NCI-H2029 (cell line): Measurements from ENCODE around the gene RPL31.

Source experiments
- DNase-seq: peaks from one replicate; lab custom pipeline; 2025; lab: John Stamatoyannopoulos, UW

The RPL31 gene

DNA sequence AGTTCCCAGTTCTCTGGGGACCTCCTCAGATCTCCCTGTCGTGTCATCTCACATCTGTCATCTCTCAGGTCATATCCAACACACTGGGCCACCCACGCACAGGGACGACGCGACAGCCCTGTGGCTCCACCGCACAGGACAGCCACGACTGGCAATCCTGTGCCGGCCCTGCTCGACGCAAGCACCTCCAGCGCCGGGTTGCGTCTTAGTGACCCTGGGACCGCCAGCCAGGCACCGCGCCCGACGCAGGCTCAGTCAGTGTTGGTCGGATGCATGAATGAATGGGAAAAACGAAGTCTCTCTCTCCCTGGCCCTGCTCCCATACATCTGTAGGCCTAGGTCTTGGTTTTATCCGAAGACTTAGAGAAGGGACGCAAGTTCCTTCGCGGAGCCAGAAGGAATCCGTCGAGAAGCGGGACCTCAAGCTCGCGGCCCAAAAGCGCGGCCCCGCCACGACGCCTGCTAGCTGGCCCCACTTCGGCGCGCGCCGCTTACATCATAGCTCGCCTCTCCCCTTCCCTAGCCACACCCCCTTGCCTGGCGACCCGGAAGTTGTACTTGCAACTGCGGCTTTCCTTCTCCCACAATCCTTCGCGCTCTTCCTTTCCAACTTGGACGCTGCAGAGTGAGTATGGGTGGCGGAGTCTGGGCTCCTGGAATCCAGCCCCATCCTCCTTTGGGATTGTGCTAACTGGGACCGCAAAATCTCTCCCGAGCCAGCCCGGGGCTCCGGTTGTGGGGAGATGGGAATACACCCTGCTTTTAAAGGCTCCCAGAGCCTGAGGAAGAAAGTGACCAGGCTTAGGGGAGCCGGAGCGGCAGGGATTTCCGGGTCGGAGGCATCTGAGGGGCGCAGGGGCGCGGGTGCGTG is at the start of gene RPL31:
RPL31 (plus strand) TSS at position 599 of the 871 bp plus-strand sequence. CDS start 413 bp downstream, outside the sequence.
- peak; percentile 92 for DNase-seq

DNA sequence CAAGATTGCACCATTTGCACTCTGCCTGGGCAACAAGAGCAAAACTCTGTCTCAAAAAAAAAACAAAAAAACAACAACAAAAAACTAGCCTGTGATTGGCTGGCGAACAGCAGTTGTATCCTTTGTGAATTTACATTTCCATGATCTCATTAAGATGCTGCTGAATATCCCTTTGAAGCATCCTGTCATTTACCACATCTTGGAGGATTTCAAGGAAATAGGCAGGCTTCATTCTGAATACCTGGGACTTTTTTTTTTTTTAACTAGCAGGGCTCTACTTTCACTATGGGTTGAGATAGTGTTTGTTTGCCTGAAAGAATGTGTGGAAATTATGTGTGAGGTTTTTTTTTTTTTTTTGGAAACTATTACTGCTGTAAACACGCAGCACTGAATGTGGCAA is 49.6 kb upstream of the RPL31 start:
- DNase-seq, result no peak

DNA sequence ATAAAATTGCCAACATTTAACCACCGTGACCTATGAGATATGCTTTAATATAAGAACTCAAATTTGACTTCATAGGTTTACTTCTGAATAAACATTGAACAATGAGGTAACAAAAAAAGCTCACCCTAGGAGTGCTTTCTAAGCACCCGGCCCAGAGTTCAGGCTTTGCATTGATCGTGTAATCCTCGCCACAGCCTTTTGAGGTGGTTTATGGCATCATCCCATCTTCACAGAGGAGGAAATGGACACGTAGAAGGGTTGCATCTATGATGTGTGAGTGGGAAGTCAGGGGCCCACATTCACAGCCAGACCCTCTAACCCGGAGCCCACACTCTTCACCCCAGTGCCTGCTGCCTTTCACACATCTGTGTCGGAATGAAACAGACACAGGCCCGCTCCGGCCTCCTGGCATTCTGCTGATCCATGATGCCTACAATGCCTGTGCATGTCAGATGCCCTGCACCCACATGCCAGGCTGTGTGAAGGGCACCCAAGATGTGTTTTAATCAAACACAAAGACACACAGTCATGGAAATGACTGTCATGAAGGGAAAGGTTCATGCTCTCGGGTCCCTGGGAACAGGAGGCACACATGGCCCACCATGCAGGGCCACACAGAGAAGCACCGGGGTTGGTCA is 48.6 kb upstream of the RPL31 start:
- no peak for DNase-seq

DNA sequence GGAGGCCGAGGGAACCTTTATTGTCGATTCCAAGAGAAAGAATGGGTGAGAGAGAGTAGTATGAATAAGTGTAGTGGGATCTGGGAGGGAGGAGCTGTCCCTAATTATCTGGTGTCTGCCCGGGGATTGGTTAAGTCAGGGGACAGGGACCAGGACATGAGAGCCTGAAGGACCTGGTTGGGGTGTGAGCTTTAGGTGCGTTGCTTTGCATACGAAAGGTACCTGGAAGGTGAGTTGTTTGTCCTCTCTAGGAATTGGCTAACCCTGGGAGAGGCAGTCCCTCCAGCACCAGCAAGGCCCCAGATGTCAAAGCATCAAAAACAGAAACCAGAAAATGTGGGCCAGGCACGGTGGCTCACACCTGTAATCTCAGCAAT is 48.1 kb upstream of the RPL31 start:
- no peak for DNase-seq

DNA sequence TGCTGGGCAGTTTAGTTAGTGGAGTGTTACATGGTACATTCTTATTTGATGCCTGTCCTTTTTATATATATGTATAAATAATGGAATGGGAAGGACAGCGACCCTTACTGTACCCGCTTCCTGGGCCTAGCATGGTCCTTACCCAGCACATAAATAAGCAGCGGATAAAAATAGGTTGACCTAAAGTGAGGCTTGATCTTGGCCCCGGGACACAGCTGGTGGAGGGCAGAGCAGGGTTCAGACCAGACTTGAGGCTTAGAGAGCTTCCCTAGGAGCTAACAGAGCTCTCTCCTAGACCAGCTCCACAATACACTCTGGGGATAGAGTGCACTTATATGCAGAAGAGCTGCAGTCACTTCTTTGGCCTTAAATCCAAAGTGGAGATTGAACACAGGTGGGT is 46.9 kb upstream of the RPL31 start:
- no peak for DNase-seq

DNA sequence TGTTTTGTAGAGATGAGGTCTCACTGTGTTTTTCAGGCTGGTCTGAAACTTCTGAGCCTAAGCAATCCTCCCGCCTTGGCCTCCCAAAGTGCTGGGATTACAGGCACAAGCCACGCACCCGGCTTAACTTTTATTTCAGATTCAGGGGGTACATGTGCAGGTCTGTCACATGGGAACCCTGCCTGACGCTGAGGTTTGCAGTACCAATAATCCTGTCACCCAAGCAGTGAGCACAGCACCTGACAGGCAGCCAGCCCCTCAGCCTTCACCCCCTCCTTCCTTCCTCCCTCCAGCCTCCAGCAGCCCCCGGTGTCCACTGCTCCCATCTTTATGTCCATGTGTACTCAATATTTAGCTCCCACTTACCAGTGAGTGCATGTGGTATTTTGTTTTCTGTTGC is 46.0 kb upstream of the RPL31 start:
- no peak for DNase-seq

DNA sequence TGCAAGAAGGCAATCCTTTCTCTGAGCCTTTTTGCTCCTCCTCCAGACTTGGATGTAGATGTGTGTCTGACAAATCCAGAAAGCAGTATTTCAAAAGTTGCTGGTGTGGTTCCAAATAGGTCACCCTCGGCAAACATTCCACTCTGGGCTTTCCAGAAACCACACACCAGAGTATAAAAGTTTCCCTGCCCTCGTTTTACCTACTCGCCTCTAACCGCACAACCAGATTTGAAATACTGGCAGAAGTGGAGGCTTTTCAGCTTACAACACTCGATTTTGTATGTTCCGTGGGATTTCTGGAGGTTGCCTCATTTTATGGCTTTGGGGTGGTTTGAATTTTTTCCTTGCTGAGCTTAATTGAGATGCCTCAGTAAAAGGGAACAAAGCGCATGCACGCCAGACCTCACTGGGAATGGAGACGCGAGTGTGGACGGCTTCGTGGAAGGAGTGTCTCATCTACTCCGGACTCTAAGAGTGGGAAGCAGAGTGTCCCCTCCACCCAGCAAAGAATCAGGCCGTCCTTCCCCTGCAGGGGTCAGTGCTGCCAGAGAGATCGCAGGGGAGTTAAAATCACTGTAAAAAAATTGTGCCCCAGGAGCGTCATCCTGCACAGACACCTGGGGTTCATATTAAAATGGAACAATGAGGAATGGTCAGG is 44.0 kb upstream of the RPL31 start:
- DNase-seq, result no peak

DNA sequence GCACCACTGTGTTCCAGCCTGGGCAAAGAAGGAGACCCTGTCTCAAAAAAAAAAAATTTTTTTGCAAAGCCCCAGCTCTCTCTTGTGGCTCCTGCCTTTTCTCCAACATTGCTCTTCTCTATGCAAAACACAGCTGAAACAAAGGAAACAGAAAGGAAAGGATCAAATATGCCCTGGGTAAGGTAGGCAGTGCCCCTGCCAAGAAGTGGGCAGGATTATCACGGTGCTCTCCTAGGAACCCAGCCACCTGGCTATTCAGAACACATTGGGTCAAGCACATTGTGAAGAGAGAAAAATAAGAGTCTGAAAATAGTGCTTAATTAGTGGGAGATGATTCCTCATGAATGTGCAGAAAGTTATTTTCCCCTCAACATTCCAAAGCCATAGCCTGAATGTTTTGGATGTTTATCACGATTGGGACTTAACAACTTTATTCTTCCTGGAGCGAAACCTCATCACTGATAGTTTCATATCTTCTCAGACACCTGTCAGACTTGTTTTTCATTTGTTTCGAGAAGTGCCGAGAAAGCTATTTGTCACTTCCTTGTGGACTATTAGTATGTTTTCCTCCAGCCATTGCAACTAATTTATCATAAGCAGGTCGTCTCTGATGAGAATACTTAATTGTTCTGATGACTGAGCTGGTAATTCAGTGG is 42.7 kb upstream of the RPL31 start:
- DNase-seq, result no peak

DNA sequence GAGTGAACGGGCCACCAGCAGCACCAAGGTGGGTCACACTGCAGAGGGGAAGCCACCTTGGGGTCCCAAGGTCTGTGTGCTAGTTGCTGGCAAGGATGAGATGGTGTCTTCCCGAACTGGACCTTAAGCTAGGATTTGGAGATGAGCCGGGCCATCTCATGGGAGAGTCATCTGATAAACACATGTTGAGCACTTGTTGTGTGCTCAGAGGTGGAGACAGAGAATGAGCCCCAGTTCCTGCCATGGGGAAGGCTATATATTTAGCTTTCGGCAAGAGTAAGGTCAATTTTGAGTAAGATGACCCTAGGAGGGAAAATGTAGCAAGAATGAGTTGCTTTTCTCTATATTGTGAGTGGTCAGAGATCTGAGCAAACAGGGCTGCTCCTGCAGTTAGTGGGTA is 41.4 kb upstream of the RPL31 start:
- no peak for DNase-seq

DNA sequence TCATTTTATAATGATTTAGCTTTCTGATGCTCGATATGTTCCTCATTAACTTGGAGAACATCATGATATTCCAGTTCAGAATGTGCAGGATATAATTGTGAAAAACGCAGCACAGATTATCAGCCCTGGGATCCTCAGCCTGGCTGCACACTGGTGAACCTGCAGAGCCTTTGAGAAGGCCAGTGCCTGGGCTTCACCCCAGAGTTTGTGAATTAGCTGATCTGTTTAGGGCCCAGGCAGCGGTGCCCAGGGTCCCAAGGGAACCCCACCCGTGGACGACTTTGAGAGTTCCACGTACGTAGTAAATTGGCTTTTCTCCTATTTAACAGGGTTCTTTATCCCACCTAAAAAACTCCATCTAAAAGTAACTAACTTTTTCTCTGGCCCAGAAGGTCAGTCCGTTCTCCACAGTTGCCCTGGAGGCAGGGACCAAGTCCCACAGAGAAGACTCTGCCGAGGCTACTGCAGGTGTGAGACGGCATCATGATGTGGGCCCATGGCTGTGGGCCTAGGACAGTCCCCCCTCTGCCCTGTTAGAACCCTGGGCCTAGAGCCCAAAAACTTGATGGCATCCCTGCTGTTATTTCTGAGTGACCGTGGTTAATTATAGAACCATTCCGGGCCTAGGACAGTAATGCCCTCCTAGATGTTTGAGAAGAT is 39.6 kb upstream of the RPL31 start:
- no peak for DNase-seq

DNA sequence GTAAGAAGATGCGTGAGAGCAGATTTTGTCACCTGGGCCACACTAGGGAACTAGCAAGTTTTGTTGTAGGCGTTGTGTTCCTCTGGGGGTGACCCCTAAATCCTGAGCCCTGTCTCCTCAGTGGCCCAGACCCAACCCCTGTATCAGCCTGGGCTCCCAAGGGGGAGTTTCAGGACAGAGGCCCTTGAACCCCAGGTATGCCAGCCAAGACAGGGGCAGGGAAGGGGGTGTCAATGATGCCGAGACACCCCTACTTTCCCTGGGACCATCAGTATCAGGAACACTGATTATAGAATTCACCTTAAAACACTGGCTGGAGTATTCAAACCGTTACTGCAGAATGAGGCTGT is 39.1 kb upstream of the RPL31 start:
- no peak for DNase-seq

DNA sequence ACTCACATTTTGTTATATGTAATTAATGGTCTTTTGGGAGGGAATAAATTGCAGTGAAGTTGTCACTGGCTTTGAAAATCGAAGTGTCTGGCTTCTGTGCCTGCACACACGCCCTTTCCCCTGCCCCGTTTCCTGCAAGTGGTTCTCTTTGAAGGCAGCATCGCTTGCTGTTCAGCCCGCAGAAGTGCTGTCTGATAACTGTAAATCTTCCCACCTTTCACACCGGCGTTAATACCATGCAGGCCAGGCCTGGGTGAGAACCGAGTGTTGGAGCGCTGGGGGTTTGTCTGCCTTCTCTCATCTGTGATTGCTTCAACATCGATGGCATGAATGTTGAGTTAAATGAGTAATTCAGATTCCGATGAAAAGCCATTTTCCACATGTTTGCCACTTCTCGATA is 37.9 kb upstream of the RPL31 start:
- DNase-seq, result no peak

DNA sequence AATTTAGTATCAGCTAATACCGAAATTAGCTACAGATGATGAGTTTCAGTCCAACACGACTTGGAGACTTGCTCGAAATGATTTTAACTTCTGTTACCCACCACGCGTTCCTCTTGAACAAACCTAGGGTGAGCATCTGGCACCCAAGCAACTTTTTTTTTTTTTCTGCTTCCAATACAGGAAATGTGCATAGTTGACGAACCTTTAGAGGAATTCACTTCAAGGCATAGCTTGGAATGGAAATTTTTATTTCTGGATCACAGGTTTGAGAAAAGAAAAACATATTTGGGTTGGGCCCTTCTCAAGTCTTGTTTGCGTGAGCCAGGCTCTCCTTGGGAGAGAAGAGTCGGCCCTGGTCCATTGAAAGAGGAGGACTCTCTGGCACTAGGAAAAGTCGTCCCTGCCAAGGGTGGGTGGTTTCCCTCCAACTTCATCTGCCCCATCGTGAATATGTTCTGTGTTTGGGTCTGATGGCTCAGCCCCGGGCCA is 37.4 kb upstream of the RPL31 start:
- no peak for DNase-seq

DNA sequence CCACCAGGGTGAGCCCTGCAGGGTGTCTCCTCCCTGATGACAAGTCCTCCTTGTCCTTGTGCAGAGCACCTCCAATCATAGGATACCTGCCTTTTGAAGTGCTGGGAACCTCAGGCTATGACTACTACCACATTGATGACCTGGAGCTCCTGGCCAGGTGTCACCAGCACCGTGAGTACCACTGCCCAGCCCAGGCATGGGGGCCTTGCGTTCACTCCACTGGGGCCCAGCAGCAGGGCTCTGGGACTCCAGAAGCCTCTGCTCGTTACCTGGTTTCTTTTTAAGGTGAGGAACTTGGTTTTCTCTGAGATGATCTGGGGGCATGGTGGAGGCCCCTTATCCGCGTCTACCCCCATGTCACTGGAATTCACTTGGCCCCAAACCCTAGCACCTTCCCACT is 36.5 kb upstream of the RPL31 start:
- no peak for DNase-seq

DNA sequence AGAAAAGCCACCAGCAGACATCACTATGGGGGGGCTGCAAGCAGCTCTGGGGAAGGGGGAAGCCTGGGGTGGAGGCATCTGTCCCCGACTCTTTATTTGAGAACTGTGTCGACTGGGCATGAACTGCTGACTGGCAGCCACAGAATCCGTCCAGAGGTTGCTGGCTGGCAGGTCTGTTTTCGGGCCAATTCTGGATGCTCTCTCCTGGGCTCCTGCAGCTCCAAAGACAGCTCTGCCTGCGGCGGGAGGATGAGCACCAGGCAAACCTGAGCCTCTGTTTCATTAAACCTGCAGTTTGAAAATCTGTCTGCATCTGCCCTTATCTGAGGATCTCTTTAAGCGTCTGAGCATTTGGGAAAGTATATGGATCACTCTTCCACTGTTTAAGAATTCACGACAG is 34.4 kb upstream of the RPL31 start:
- DNase-seq, result no peak

DNA sequence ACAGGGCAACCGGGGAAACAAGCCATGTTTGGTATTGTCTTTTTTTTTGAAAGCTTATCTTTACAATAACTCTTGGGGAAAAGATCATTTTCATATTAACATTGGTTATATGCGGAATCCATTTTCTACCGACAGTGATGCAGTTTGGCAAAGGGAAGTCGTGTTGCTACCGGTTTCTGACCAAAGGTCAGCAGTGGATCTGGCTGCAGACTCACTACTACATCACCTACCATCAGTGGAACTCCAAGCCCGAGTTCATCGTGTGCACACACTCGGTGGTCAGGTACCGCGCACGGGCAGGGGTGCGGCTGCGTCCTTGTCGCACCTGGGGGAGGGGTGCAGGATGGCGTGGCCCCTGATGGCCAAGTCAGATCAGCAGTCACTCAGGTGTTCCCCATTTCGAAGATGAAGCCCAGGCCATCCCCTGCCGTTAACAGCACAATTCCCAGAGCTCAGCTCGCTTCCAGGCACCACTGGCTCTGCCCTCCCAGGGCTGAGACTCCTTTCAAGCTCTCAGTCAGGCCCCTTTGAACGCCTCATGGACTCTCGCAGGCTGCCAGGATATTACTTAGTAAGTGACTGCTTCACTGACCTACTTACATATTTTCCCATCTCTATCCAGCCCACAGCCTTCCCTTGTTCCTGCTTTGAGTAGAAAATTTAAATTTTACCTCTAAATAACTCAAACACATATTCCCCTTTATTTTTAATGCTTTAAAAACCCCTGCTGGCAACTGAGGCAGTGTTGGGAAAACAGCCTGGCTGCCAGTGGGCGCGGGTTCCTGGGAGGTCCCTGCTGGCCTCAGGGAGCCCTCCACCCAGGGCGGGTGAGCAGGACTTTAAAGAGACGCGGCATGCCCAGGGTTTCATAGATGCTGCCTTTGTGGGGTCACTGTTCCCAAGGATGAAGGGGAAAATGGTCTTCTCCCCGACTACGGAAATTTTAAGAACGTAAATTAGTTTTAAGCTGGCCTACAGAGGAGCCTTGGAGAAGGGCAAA is 33.6 kb upstream of the RPL31 start:
- no peak for DNase-seq

DNA sequence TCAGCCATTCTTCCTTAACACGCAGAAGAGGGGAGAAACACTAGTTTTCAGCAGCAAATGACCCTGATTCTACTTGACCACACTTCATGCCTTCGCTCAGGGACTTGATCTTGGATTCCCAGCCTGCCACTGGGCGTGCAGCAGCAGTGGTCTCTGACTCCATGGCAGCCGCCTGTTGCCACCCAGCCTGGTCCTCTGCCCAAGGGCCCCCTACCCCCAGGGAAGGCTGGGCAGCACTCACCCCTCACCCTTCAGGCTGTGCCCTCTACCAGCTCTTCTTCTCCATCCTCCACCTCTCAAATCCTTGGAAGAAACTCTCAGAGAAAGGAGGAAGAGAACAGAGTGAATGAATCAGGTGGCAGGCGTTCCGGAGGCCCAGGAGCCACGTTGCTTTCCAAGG is 32.1 kb upstream of the RPL31 start:
- DNase-seq, result no peak

DNA sequence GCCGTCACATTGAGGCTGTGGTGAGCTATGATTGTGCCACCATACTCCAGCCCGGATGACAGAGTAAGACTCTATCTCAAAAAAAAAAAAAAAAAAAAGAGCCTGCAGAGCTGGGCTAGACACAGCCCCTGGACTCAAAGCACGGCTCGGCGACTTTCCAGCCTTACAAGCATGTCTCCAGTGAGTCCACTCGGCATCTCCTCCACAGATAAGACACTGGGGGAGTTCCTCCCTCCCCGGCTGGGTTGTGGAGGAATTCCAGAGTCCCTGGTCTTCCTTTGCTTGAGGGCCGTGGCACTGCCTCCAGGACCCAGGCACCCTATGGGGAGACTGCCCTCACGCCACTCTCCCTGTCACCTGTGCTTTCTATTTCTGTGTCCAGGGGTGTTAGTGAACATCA is 30.9 kb upstream of the RPL31 start:
- no peak for DNase-seq

DNA sequence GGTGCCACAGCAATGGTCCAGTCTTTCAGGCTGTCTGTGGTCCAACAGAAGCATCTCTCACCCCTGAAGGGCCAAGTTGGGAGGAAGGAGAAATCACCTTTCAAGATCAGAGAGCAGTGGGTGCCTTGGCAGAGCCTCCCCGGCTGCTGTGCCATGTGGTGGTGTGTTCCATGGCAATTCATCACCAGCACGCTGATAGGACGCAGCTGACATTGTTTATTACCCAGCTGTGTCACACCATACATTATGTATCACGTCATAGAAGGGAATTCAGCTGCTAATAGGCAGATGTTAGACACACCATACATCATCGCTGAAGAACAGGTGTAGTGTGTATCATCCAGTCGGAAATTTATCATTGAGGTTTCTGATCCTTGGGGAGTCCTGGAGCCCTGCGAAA is 29.6 kb upstream of the RPL31 start:
- no peak for DNase-seq

DNA sequence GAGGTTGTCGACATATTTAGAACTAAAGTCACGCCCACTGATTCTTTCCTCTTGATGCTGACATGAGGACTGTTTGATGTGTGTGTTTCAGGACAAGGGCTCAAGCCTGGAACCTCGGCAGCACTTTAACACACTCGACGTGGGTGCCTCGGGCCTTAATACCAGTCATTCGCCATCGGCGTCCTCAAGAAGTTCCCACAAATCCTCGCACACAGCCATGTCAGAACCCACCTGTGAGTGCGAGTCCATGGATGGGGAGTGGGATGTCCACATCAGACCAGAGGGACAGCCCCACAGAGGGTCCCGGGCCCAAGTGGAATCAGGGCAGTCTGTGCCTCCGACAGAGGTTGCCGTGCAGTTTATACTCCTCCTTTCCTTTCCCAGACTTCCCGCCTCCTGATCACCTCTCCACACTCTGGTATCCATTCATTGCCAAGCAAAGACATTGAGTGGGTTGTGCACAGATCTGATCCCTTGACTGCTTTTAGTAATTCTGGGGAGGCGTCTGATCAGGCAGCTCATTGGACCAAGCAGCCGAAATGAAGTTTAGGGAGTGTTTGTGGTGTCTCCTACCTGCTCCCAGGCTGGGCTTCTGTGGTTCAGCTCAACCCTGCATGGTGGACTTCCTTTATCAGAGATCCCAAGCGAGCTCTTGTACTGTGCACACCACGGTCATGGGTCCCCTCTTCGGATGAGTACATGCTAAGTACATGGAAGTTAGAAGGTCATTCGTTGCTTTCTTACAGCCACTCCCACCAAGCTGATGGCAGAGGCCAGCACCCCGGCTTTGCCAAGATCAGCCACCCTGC is 27.2 kb upstream of the RPL31 start:
- no peak for DNase-seq
